A549 (cell line): Measurements from ENCODE around the gene LNPEP.

Experiments used
- CTCF ChIP-seq: fragments of >200 bp; sonication (Bioruptor Twin); formaldehyde crosslinking; IDR thresholded peaks from 3 replicates; pipeline ENCODE4 v1.5.1; 2016
- EP300 ChIP-seq, 2 experiments: fragments of >200 bp; sonication (Bioruptor Twin); formaldehyde crosslinking; IDR thresholded peaks; 2 replicates in 1 of 2; 3 replicates in 1 of 2; pipeline ENCODE4 v1.6.1; 2016 to 2017
- ESRRA ChIP-seq: fragments of 150-350 bp; IDR thresholded peaks from 2 replicates; pipeline ENCODE4 v1.6.1; 2014; ENCODE audit warnings: mild to moderate bottlenecking, low read length, borderline replicate concordance
- JUN ChIP-seq, 2 experiments: fragments of >200 bp; sonication (Bioruptor Twin); formaldehyde crosslinking; IDR thresholded peaks; 2 replicates in 1 of 2; 3 replicates in 1 of 2; pipeline ENCODE4 v1.6.1; 2016 to 2017
- JUNB ChIP-seq: fragments of >200 bp; sonication (Bioruptor Twin); formaldehyde crosslinking; IDR thresholded peaks from 2 replicates; pipeline ENCODE4 v1.6.1; 2016
- KDM5A ChIP-seq: fragments of 200-600 bp; sonication (generic); IDR thresholded peaks from 2 replicates; pipeline ENCODE4 v1.6.1; 2016; ENCODE audit warnings: antibody characterized with exemption, mild to moderate bottlenecking
- MAX ChIP-seq: IDR thresholded peaks from 2 replicates; pipeline ENCODE4 v1.6.1; 2012
- MYC ChIP-seq: IDR thresholded peaks from 2 replicates; pipeline ENCODE4 v1.6.1; 2012; ENCODE audit warnings: mild to moderate bottlenecking, inconsistent platforms, low read length, improper control_type of control experiment, borderline replicate concordance
- PBX3 ChIP-seq: IDR thresholded peaks from 2 replicates; pipeline ENCODE4 v1.6.1; 2012
- RAD21 ChIP-seq, 2 experiments: fragments of >200 bp in 1 of 2; sonication (Bioruptor Twin) in 1 of 2; formaldehyde crosslinking in 1 of 2; IDR thresholded peaks in 1 of 2; conservative IDR thresholded peaks in 1 of 2; 2 replicates in 1 of 2; 3 replicates in 1 of 2; pipeline ENCODE4 v1.6.1; 2012 to 2018; ENCODE audit warnings: inconsistent platforms in 1 of 2
- RARB ChIP-seq: fragments of 250-450 bp; sonication (Bioruptor Pico); IDR thresholded peaks from 2 replicates; pipeline ENCODE4 v1.8.0; 2021; ENCODE audit warnings: mild to moderate bottlenecking, moderate library complexity
- REST ChIP-seq: fragments of 200-600 bp; sonication (generic); IDR thresholded peaks from 2 replicates; pipeline ENCODE4 v1.6.1; 2016; ENCODE audit warnings: antibody characterized with exemption, mild to moderate bottlenecking, moderate library complexity
- SMC3 ChIP-seq: fragments of >200 bp; sonication (Bioruptor Twin); formaldehyde crosslinking; IDR thresholded peaks from 3 replicates; pipeline ENCODE4 v1.6.1; 2018; ENCODE audit warnings: inconsistent platforms
- TP53 ChIP-seq: fragments of 250-450 bp; sonication (Bioruptor Pico); IDR thresholded peaks from 2 replicates; pipeline ENCODE4 v1.5.0; 2021; ENCODE audit warnings: mild to moderate bottlenecking, moderate library complexity

GRCh38 chr5:96905864-96906263, 30.0 kb upstream of the LNPEP start:
- no peak for TF ChIP-seq JUN (IDR thresholded peaks at IDR 0.05)
- TF ChIP-seq CTCF: no peak
- no peak for TF ChIP-seq MAX
- no peak for TF ChIP-seq EP300 (IDR thresholded peaks at IDR 0.05)
- TF ChIP-seq JUNB: no peak
- TF ChIP-seq MYC: no peak
- TF ChIP-seq SMC3: no peak
- no peak for TF ChIP-seq REST
- TF ChIP-seq RARB (CRISPR knock-in tag): no peak
- TF ChIP-seq KDM5A: no peak
- no peak for TF ChIP-seq PBX3
- TF ChIP-seq RAD21 (conservative IDR thresholded peaks at IDR 0.05 in 1 of 2, IDR thresholded peaks at IDR 0.05 in 1 of 2): no peak
- no peak for TF ChIP-seq TP53 (CRISPR knock-in tag)
- TF ChIP-seq ESRRA: no peak
